ENCODE results near the gene PAK6. TPM values are rescaled to one million over a fixed set of nuclear protein-coding genes. Genes with fewer than 3 reads are reported as not detected.

PAK6 gene
- total RNA-seq, 1 donor from 2014 or later, result 5.7 TPM

GRCh38 chr15:40254452-40254851, 15.6 kb downstream of the PAK6 start:
- ATAC-seq, result no peak
- Histone ChIP-seq H3K27me3 (peaks cover 19% of the 10 kb centered on the region), H3K4me1 (peaks cover 9% of the 10 kb centered on the region), H3K36me3 (no peaks in the 10 kb centered on the region), H3K9me3 (no peaks in the 10 kb centered on the region), H3K4me3 (no peak overlapping the region), H3K27ac (no peak overlapping the region)
- no peak for DNase-seq
- intact Hi-C loops (cut with DNase I), result no loop called here
- TF ChIP-seq, protein P1, sequence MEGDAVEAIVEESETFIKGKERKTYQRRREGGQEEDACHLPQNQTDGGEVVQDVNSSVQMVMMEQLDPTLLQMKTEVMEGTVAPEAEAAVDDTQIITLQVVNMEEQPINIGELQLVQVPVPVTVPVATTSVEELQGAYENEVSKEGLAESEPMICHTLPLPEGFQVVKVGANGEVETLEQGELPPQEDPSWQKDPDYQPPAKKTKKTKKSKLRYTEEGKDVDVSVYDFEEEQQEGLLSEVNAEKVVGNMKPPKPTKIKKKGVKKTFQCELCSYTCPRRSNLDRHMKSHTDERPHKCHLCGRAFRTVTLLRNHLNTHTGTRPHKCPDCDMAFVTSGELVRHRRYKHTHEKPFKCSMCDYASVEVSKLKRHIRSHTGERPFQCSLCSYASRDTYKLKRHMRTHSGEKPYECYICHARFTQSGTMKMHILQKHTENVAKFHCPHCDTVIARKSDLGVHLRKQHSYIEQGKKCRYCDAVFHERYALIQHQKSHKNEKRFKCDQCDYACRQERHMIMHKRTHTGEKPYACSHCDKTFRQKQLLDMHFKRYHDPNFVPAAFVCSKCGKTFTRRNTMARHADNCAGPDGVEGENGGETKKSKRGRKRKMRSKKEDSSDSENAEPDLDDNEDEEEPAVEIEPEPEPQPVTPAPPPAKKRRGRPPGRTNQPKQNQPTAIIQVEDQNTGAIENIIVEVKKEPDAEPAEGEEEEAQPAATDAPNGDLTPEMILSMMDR (IDR thresholded peaks at IDR 0.05), result no peak

DNA sequence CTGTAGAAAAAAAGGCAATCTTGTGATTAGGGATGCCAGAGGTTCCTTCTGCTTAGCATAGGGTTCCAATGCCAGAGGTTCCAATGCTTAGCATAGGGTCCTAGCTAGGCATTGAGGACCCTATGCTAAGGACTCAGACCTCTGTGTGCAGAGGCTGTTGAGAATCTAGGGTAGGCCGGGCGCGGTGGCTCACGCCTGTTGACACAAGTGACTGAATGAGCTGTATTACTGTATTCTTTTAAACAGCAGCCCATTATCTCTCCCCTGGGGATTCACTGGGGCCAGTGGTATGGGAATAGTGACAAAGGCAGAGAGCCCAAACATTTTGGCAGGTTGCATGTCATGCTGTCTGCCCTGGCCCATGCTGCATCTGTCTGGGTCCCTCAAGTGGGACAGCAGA, 16.2 kb downstream of the PAK6 start:
- H3K27me3 ChIP-seq, result peaks cover 19% of the 10 kb centered on the region
- peaks cover 9% of the 10 kb centered on the region for H3K4me1 ChIP-seq
- TF ChIP-seq, protein P1 (IDR thresholded peaks at IDR 0.05), result no peak
- no peaks in the 10 kb centered on the region for H3K9me3 ChIP-seq
- no peak for ATAC-seq
- H3K36me3 ChIP-seq, result no peaks in the 10 kb centered on the region
- H3K27ac ChIP-seq, result no peak overlapping the region
- no peak overlapping the region for H3K4me3 ChIP-seq
- intact Hi-C loops (cut with DNase I), result no loop called here
- no peak for DNase-seq

- peak; percentile 4 for ATAC-seq
- TF ChIP-seq, protein P1 (IDR thresholded peaks at IDR 0.05), result no peak
- DNase-seq, result no peak
These were observed 17.9 kb downstream of the PAK6 start for GRCh38 chr15:40256638-40257235.

GRCh38 chr15:40257656-40258450, 19.0 kb downstream of the PAK6 start:
- TF ChIP-seq, protein P1 (IDR thresholded peaks at IDR 0.05), result no peak
- intact Hi-C loops (cut with DNase I), result no loop called here
- H3K27me3 ChIP-seq, result peaks cover 10% of the 10 kb centered on the region
- ATAC-seq (no peak), DNase-seq (no peak)
- H3K4me1 ChIP-seq, result peaks cover 8% of the 10 kb centered on the region
- H3K36me3 ChIP-seq, result no peaks in the 10 kb centered on the region
- H3K9me3 ChIP-seq, result no peaks in the 10 kb centered on the region
- H3K4me3 ChIP-seq, result no peak overlapping the region
- no peak overlapping the region for H3K27ac ChIP-seq

More at GRCh38 chr15:40256638-40257235, 17.9 kb downstream of the PAK6 start:
- no peak overlapping the region for H3K4me3 ChIP-seq
- no peak overlapping the region for H3K27ac ChIP-seq
- H3K36me3 ChIP-seq, result no peaks in the 10 kb centered on the region
- peaks cover 19% of the 10 kb centered on the region for H3K27me3 ChIP-seq
- H3K4me1 ChIP-seq, result peaks cover 9% of the 10 kb centered on the region
- intact Hi-C loops (cut with DNase I), result no loop called here
- H3K9me3 ChIP-seq, result no peaks in the 10 kb centered on the region

DNA sequence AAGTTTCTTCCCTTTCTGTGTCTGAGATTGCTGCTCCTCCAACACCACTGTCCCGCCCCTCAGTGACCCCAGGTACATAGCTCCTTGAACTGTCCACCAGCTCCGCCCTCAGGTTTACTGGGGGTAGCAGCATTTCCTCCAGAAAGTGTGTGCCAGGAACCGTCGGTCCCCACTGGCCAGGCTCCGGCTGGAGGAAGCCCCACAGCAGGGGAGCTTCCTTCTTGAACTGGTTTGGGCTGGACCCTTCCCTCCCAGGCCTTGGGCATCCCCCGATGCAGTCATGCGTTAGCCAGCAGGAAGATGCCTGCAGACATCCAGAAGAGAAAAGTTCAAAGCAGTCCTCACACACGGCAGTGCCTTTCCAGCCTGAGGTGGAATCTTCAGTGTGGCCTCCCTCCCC, 19.7 kb downstream of the PAK6 start:
- H3K4me3 ChIP-seq, result no peak overlapping the region
- TF ChIP-seq, protein P1 (IDR thresholded peaks at IDR 0.05), result no peak
- ATAC-seq, result no peak

More for the DNA sequence above, 19.7 kb downstream of the PAK6 start:
- no peaks in the 10 kb centered on the region for H3K36me3 ChIP-seq
- peaks cover 4% of the 10 kb centered on the region for H3K27me3 ChIP-seq
- H3K9me3 ChIP-seq, result no peaks in the 10 kb centered on the region
- intact Hi-C loops (cut with DNase I), result no loop called here
- H3K27ac ChIP-seq, result no peak overlapping the region
- H3K4me1 ChIP-seq, result peaks cover 1% of the 10 kb centered on the region
- no peak for DNase-seq
